Suprapubic skin (tissue), 4 donors: ENCODE data around the gene AHRR. TPM values are rescaled to one million over a fixed set of nuclear protein-coding genes. Genes with fewer than 3 reads are reported as not detected.

ENCODE experiments used
- DNase-seq, 2 donors: peaks; one replicate each; pipeline ENCODE4 v3.0.0-alpha.2; 2019; ENCODE audit warnings: low spot score in 2 of 2
- H3K27ac ChIP-seq: fragments of 200-600 bp; sonication (generic); one replicate; pipeline ENCODE4 v1.5.1; 2019
- H3K27me3 ChIP-seq: fragments of 200-600 bp; sonication (generic); one replicate; pipeline ENCODE4 v1.5.1; 2019
- H3K36me3 ChIP-seq: fragments of 200-600 bp; sonication (generic); one replicate; pipeline ENCODE4 v1.5.1; 2019
- H3K4me1 ChIP-seq: fragments of 200-600 bp; sonication (generic); one replicate; pipeline ENCODE4 v1.5.1; 2019
- H3K4me3 ChIP-seq: fragments of 200-600 bp; sonication (generic); one replicate; pipeline ENCODE4 v1.5.1; 2019; ENCODE audit warnings: mild to moderate bottlenecking
- H3K9me3 ChIP-seq: fragments of 200-600 bp; sonication (generic); one replicate; pipeline ENCODE4 v1.5.1; 2019
- EP300 ChIP-seq: sonication (generic); formaldehyde crosslinking; IDR thresholded peaks from one replicate; pipeline ENCODE4 v1.6.1; 2017; ENCODE audit warnings: antibody characterized with exemption
- POLR2A ChIP-seq, 2 donors: fragments of 450-650 bp; IDR thresholded peaks; one replicate each; pipeline ENCODE4 v1.6.1; 2017; ENCODE audit warnings: antibody characterized with exemption in 2 of 2, mild to moderate bottlenecking in 2 of 2, moderate library complexity in 2 of 2
- POLR2AphosphoS5 ChIP-seq, 3 donors: sonication (generic); formaldehyde crosslinking; IDR thresholded peaks; one replicate each; pipeline ENCODE4 v1.6.1; 2017; ENCODE audit warnings: antibody characterized with exemption in 3 of 3
- WGBS: methylation state at CpG from one replicate; pipeline ENCODE4 v1.1.5; 2018; 5-methylcytosine and 5-hydroxymethylcytosine counted together
- total RNA-seq, 4 donors: library from RNA; depleted of rRNA; stranded (reverse); fragments of >200 nt; gene quantifications; one replicate each; pipeline ENCODE4 v1.1.0, GENCODE V29; 2016
- TF ChIP-seq, protein P1 (sequence below), 2 donors: fragments of 200-600 bp in 1 of 2; fragments of 450-650 bp in 1 of 2; sonication (generic) in 1 of 2; IDR thresholded peaks; one replicate each; pipeline ENCODE4 v1.5.1; 2016 to 2019; ENCODE audit warnings: antibody characterized with exemption in 2 of 2, mild to moderate bottlenecking in 1 of 2, moderate library complexity in 1 of 2

Gene AHRR
- total RNA-seq, 4 donors from 2014 or later: 3.0 to 10.7 (median 4.2) TPM

DNA sequence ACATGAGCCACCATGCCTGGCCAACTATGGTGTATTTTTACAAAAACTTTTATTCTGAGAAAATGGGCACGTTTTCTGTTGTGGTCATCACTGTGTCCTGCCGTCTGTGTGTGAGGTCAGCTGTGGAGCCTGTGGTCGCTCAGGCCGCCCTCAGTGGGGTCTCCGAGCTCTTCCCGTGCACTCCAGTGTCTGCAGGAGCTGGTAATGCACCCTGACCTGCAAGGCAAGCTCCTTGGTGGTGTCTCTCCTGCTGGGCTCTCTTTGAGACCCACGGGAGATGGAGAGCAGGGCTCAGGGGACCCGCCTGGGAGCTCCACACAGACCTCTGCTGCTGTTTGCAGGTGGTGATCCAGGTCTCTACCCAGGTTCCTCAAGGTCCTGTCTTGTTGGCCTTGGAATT lies 9.6 kb upstream of the AHRR start:
- peaks cover 75% of the 10 kb centered on the region for H3K36me3 ChIP-seq
- H3K27ac ChIP-seq: no peak overlapping the region
- H3K4me3 ChIP-seq: no peak overlapping the region
- no peaks in the 10 kb centered on the region for H3K9me3 ChIP-seq
- peak in 1 of 2 donors; percentile 40 for DNase-seq
- WGBS: 94% methylated on average over 8 of the region's 8 CpGs
- no peaks in the 10 kb centered on the region for H3K4me1 ChIP-seq
- no peaks in the 10 kb centered on the region for H3K27me3 ChIP-seq
- TF ChIP-seq POLR2A (IDR thresholded peaks at IDR 0.05): no peak
- TF ChIP-seq EP300: no peak
- no peak for TF ChIP-seq POLR2AphosphoS5 (IDR thresholded peaks at IDR 0.05)
- TF ChIP-seq, protein P1, sequence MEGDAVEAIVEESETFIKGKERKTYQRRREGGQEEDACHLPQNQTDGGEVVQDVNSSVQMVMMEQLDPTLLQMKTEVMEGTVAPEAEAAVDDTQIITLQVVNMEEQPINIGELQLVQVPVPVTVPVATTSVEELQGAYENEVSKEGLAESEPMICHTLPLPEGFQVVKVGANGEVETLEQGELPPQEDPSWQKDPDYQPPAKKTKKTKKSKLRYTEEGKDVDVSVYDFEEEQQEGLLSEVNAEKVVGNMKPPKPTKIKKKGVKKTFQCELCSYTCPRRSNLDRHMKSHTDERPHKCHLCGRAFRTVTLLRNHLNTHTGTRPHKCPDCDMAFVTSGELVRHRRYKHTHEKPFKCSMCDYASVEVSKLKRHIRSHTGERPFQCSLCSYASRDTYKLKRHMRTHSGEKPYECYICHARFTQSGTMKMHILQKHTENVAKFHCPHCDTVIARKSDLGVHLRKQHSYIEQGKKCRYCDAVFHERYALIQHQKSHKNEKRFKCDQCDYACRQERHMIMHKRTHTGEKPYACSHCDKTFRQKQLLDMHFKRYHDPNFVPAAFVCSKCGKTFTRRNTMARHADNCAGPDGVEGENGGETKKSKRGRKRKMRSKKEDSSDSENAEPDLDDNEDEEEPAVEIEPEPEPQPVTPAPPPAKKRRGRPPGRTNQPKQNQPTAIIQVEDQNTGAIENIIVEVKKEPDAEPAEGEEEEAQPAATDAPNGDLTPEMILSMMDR (IDR thresholded peaks at IDR 0.05): no peak

- Histone ChIP-seq H3K36me3 (peaks cover 69% of the 10 kb centered on the region), H3K27me3 (no peaks in the 10 kb centered on the region), H3K9me3 (no peaks in the 10 kb centered on the region), H3K4me3 (no peak overlapping the region), H3K4me1 (no peaks in the 10 kb centered on the region), H3K27ac (no peak overlapping the region)
- no peak for TF ChIP-seq EP300
- TF ChIP-seq POLR2AphosphoS5 (IDR thresholded peaks at IDR 0.05): no peak
- TF ChIP-seq, protein P1 (IDR thresholded peaks at IDR 0.05): no peak
- no peak for TF ChIP-seq POLR2A (IDR thresholded peaks at IDR 0.05)
- 67% methylated on average over 12 of the region's 12 CpGs for WGBS
- DNase-seq: peak in 1 of 2 donors; percentile 35
These were observed 8.7 kb upstream of the AHRR start for GRCh38 chr5:312845-313244.

DNA sequence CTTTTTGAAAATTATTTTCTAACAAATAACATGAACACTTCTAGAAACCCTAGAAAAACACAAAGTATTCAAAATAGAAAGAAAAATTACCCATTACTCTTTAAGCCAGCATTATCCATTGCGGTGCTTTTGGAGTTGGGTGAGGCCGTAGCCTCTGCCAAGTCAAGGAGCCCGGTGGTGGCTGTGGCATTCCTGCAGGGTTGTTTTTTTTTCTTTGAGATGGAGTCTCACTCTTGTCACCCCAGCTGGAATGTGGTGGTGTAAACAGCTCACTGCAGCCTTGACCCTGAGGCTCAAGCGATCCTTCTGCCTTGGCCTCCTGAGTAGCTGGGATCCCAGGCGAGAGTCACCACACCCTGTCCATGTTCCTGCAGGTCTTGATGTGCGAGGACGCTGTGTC lies 8.2 kb upstream of the AHRR start:
- TF ChIP-seq, protein P1 (IDR thresholded peaks at IDR 0.05): no peak

GRCh38 chr5:313806-314376 lies 7.6 kb upstream of the AHRR start:
- peak in 1 of 2 donors; percentile 40 for DNase-seq
- 90% methylated on average over 10 of the region's 17 CpGs for WGBS

More for the DNA sequence above, 8.2 kb upstream of the AHRR start:
- no peak overlapping the region for H3K4me3 ChIP-seq
- peaks cover 64% of the 10 kb centered on the region for H3K36me3 ChIP-seq
- no peak for DNase-seq
- H3K4me1 ChIP-seq: peaks cover under 1% of the 10 kb centered on the region
- WGBS: 86% methylated on average over 7 of the region's 7 CpGs
- no peaks in the 10 kb centered on the region for H3K27me3 ChIP-seq
- no peaks in the 10 kb centered on the region for H3K9me3 ChIP-seq
- H3K27ac ChIP-seq: no peak overlapping the region

GRCh38 chr5:314676-315487 lies 6.6 kb upstream of the AHRR start:
- peaks cover 58% of the 10 kb centered on the region for H3K36me3 ChIP-seq

More at GRCh38 chr5:313806-314376, 7.6 kb upstream of the AHRR start:
- Histone ChIP-seq H3K27me3 (peaks cover 5% of the 10 kb centered on the region), H3K4me1 (peaks cover 3% of the 10 kb centered on the region), H3K4me3 (no peak overlapping the region), H3K9me3 (no peaks in the 10 kb centered on the region), H3K27ac (no peak overlapping the region), H3K36me3 (peaks cover 62% of the 10 kb centered on the region)
- no peak for TF ChIP-seq POLR2AphosphoS5 (IDR thresholded peaks at IDR 0.05)
- TF ChIP-seq, protein P1 (IDR thresholded peaks at IDR 0.05): no peak
- no peak for TF ChIP-seq POLR2A (IDR thresholded peaks at IDR 0.05)
- TF ChIP-seq EP300: no peak

More at GRCh38 chr5:314676-315487, 6.6 kb upstream of the AHRR start:
- H3K4me3 ChIP-seq: no peak overlapping the region
- no peaks in the 10 kb centered on the region for H3K9me3 ChIP-seq
- peaks cover 3% of the 10 kb centered on the region for H3K4me1 ChIP-seq
- peaks cover 13% of the 10 kb centered on the region for H3K27me3 ChIP-seq
- DNase-seq: peak in 1 of 2 donors; percentile 46
- TF ChIP-seq POLR2A (IDR thresholded peaks at IDR 0.05): no peak
- TF ChIP-seq, protein P1 (IDR thresholded peaks at IDR 0.05): no peak
- TF ChIP-seq EP300: no peak
- TF ChIP-seq POLR2AphosphoS5 (IDR thresholded peaks at IDR 0.05): no peak
- 90% methylated on average over 18 of the region's 18 CpGs for WGBS
- H3K27ac ChIP-seq: no peak overlapping the region
